ENCODE results near the gene UFL1. TPM values are rescaled to one million over a fixed set of nuclear protein-coding genes. Genes with fewer than 3 reads are reported as not detected.

UFL1 gene
- total and polyA plus RNA-seq, 2 of the 4 experiments (the other 2 are of a cell fraction) = 8.2 to 19.2 TPM

DNA sequence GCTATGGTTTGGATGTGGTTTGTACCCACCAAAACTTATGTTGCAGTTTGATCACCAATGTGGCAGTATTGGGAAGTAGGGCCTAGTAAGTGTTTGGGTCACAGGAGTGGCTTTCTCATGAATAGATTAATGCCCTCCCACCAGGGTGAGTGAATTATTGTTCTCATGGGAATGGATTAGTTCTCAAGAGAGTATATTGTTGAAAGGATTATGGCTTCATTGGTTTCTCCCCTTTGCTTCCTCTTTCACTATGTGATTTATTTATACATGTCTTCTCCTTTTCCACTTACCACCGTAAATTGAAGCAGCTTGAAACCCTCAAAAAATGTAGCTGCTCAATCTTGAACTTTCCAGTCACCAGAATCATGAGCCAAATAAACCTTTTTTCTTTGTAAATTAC, 10.8 kb downstream of the UFL1 start:
- Histone ChIP-seq H2BK5ac (ENCODE audit: low read depth, low read length, poor library complexity, severe bottlenecking) (no peak overlapping the region), H3K14ac (replicated peaks; ENCODE audit: low read depth, low read length) (no peak overlapping the region), H4K8ac (ENCODE audit: low read depth in 2 of 2, low read length in 2 of 2) (no peak overlapping the region), H2AFZ (replicated peaks; ENCODE audit: low read length, poor library complexity) (no peak overlapping the region), H4K20me1 (ENCODE audit: insufficient read depth, low read length) (no peaks in the 10 kb centered on the region), H2BK15ac (ENCODE audit: low read depth, low read length) (no peak overlapping the region), H3K9ac (ENCODE audit: low read depth, low read length) (no peak overlapping the region), H4K91ac (ENCODE audit: insufficient read depth, low read depth, low read length) (no peak overlapping the region), H3K79me1 (ENCODE audit: low read depth in 1 of 2, low read length in 2 of 2) (no peaks in the 10 kb centered on the region; a peak in 1 of 4 replicates), H4K5ac (ENCODE audit: low read depth, low read length) (no peak overlapping the region), H3K27ac (ENCODE audit: insufficient read depth, low read length) (no peak overlapping the region), H3K27me3 (ENCODE audit: control insufficient read depth, insufficient read depth, low read length) (no peaks in the 10 kb centered on the region), H3K4me2 (ENCODE audit: low read depth, low read length) (no peak overlapping the region), H3K23ac (ENCODE audit: low read depth, low read length) (no peak overlapping the region), H2AK9ac (replicated peaks; ENCODE audit: low read depth, low read length, poor library complexity) (no peak overlapping the region), H3K4ac (ENCODE audit: low read depth, low read length) (no peak overlapping the region), H3K9me1 (ENCODE audit: insufficient read depth, low read length) (peaks cover 2% of the 10 kb centered on the region; the same call in 1 of the 2 replicates), H2AK5ac (ENCODE audit: low read depth, low read length) (no peak overlapping the region), H2BK120ac (ENCODE audit: low read depth, low read length) (no peak overlapping the region), H3K9me3 (ENCODE audit: control insufficient read depth, insufficient read depth, low read length) (no peaks in the 10 kb centered on the region), H2BK20ac (ENCODE audit: low read depth, low read length) (no peak overlapping the region), H3K56ac (ENCODE audit: extremely low read depth, insufficient read depth, low read length) (no peak overlapping the region), H3K4me1 (ENCODE audit: control insufficient read depth, insufficient read depth, low read length) (no peaks in the 10 kb centered on the region), H3K36me3 (ENCODE audit: control insufficient read depth, insufficient read depth, low read length) (peaks cover 17% of the 10 kb centered on the region), H3K4me3 (ENCODE audit: insufficient read depth, low read depth, low read length) (no peak overlapping the region), H3K18ac (ENCODE audit: low read depth, low read length) (no peak overlapping the region)
- ATAC-seq (ENCODE audit: low read depth) (no peak), DNase-seq (no peak)
- dilution Hi-C loops (cut with HindIII; ENCODE audit: low sequenced_read_pairs, unreplicated experiment) = no loop called here
- POLR2A ChIA-PET (ENCODE audit: unreplicated experiment) = no interaction called here
- no peak for TF ChIP-seq CHD1 (IDR thresholded peaks at IDR 0.05; ENCODE audit: low read depth, low read length)
- TF ChIP-seq POLR2A (IDR thresholded peaks at IDR 0.05; ENCODE audit: low read depth, low read length) = no peak
- TF ChIP-seq FOS (IDR thresholded peaks at IDR 0.05; ENCODE audit: low read depth, low read length) = no peak
- TF ChIP-seq, protein P1, sequence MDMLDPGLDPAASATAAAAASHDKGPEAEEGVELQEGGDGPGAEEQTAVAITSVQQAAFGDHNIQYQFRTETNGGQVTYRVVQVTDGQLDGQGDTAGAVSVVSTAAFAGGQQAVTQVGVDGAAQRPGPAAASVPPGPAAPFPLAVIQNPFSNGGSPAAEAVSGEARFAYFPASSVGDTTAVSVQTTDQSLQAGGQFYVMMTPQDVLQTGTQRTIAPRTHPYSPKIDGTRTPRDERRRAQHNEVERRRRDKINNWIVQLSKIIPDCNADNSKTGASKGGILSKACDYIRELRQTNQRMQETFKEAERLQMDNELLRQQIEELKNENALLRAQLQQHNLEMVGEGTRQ (IDR thresholded peaks at IDR 0.05; ENCODE audit: low read depth, low read length) = no peak
- TF ChIP-seq MAZ (IDR thresholded peaks at IDR 0.05; ENCODE audit: borderline replicate concordance, low read depth, low read length) = no peak
- TF ChIP-seq RAD21 (IDR thresholded peaks at IDR 0.05; ENCODE audit: low read length) = no peak
- no peak for TF ChIP-seq MXI1 (IDR thresholded peaks at IDR 0.05; ENCODE audit: borderline replicate concordance, low read depth, low read length)
- TF ChIP-seq BHLHE40 (IDR thresholded peaks at IDR 0.05; ENCODE audit: low read depth, low read length) = no peak
- no peak for TF ChIP-seq NFE2L2 (IDR thresholded peaks at IDR 0.05; ENCODE audit: low read depth, low read length)
- TF ChIP-seq, protein P2, sequence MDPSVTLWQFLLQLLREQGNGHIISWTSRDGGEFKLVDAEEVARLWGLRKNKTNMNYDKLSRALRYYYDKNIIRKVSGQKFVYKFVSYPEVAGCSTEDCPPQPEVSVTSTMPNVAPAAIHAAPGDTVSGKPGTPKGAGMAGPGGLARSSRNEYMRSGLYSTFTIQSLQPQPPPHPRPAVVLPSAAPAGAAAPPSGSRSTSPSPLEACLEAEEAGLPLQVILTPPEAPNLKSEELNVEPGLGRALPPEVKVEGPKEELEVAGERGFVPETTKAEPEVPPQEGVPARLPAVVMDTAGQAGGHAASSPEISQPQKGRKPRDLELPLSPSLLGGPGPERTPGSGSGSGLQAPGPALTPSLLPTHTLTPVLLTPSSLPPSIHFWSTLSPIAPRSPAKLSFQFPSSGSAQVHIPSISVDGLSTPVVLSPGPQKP (IDR thresholded peaks at IDR 0.05; ENCODE audit: borderline replicate concordance, low read depth, low read length) = no peak
- TF ChIP-seq RCOR1 (IDR thresholded peaks at IDR 0.05; ENCODE audit: insufficient replicate concordance, low read length) = no peak
- TF ChIP-seq, protein P3, sequence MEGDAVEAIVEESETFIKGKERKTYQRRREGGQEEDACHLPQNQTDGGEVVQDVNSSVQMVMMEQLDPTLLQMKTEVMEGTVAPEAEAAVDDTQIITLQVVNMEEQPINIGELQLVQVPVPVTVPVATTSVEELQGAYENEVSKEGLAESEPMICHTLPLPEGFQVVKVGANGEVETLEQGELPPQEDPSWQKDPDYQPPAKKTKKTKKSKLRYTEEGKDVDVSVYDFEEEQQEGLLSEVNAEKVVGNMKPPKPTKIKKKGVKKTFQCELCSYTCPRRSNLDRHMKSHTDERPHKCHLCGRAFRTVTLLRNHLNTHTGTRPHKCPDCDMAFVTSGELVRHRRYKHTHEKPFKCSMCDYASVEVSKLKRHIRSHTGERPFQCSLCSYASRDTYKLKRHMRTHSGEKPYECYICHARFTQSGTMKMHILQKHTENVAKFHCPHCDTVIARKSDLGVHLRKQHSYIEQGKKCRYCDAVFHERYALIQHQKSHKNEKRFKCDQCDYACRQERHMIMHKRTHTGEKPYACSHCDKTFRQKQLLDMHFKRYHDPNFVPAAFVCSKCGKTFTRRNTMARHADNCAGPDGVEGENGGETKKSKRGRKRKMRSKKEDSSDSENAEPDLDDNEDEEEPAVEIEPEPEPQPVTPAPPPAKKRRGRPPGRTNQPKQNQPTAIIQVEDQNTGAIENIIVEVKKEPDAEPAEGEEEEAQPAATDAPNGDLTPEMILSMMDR (conservative IDR thresholded peaks at IDR 0.05; ENCODE audit: low read depth, low read length) = no peak
- in situ Hi-C loops (cut with MboI; ENCODE audit: low sequenced_read_pairs) = no loop called here
- WGBS, 2 experiments (ENCODE audit: extremely low coverage in 2 of 2, insufficient read length in 1 of 2) = no CpG with 5 or more reads among the region's 1 CpG
- no TSS peak for BruUV-seq (replicated peaks)
- intact Hi-C loops (cut with micrococcal nuclease) = no loop called here
- CTCF ChIA-PET = no interaction called here

Measured in IMR-90 (cell line).